HG03064 (cell line): ENCODE data around the gene GPR68.
"Not testable (repeated sequence)": the region's sequence is repeated elsewhere in the genome, so short reads cannot be mapped to it uniquely, and the experiment has no call there.

Experiments
- ATAC-seq: cut with Tn5 transposase; IDR thresholded peaks from one replicate; pipeline ENCODE4 v1.9.1; 2021; ENCODE audit warnings: low read depth; ENCODE audit not compliant: unreplicated experiment

GPR68 gene

DNA sequence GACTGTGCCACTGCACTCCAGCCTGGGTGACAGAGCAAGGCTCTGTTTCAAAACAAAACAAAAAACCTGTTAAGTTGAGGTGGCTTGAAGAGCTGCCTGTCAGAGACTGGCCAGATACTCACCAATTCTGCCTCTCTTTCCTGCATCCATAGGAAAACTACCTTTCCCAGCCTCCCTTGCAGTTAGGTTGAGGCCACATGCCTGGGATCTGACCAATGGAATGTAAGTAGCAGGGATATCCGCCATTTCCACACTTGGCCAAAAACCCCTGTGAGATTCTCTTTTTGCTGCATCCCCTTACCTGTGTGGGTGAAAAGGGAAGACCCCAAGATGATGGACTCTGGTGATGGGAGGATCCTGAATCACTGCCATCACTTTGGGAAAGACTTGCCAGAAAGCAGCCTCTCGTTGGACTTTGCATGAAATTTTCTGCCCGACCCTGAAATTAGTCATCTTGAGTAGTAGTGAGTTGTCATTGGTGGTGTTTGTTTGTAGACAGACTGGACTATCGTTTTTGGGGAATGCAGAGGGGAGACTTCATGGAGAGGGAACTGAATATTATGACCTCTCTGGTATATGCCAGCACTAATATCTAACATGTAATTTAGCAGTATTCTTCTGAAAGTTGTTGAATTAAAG is 14.0 kb downstream of the GPR68 start:
- ATAC-seq = no peak

DNA sequence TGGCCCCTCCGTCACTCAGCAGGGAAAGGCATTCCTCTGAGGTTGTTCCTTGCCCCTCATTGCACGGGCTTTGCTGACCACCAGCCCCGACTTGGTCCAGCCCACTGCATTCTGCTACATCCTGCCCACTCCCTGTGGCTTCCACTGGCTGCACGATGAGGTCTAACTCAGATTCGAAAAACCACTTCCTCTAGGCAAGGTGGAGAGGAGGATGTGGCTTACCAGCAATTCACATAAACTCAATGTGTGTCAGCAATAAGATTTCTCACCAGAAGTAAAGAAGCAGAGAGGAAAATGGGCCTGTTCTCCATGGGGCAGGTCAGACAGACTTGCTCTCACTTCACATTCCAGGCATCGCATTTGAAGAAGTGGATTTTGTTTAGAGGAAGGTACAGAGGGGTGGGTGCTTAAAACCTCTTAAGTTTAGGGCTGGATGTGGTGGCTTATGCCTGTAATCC is 14.7 kb downstream of the GPR68 start:
- peak; percentile 64 for ATAC-seq

DNA sequence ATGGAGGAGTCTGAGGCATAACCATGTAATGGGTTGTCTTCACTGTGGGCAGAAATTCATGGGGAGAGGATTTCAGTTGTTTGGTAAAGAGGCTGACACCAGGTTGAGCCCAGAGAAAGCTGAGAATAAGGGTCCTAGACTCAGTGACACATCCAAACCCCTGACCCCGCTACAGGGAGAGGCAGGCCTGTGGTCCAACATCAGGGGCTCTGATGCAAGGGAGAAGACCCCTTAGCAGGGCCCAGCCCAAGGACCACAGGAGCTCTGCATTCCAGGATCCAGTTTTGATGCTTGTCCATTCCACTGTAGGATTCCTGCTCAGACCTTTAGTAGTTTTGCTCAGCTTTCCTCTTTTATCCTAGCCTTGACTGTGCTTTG is 15.5 kb downstream of the GPR68 start:
- no peak for ATAC-seq

DNA sequence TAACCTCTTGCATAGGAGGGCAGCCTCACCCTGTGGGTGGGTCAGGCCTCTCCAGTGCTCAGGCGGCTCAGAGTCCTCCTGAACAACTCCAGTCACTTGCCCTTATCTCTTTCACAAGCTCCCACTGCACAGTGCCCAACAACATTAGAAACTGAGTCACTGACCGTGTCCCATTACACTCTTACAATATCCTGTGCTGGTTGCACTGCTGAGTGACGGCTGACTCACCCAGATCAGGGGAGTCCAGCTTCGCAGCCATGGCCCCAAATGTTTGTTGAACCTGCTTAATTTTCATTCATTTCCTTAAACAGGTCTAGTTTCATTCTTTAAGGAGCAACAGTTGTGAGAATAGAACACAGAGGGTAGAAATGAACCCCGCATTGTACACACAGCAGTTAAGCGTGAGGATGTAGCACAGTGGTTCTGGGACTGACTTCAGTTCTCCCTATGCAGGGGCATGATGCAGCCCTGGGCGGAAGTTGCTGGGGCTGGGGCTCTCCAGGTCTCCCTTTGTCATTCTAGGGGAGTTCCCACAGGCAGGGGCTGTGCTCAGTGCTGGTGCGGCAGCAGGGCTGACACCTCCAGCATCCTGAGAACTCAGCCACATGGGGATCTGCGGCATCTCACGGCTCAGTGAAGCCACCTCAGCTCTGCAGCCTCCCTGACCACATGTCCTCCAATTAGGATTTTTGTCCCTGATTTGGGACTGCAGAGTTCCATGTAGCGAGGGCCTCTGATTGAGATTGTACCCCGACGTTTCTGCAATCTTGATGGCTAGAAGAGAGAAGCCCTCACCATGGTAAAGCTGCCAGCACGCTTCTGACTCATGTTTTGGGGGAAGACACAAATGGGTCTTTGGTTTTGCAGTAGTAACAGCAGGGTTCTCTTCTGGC is 16.1 kb downstream of the GPR68 start:
- ATAC-seq = peak; percentile 71

DNA sequence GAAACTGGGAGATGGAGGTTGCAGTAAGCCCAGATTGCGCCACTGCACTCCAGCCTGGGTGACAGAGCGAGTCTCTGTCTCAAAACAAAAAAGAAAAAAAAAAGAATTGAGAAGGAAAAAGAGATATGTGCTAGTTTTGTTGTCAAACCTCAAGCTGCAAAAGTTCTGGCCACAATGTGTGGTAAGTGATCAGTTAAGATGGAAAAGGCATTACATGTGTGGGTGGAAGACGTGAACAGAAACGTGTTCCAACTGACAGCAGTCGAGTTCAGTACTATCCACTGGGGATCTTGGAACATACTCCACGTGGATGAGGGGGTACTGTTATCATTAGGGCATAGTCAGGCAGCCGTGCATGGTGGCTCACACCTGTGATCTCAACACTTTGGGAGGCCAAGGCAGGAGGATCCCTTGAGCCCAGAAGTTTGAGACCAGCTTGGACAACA is 17.3 kb downstream of the GPR68 start:
- ATAC-seq = no peak

DNA sequence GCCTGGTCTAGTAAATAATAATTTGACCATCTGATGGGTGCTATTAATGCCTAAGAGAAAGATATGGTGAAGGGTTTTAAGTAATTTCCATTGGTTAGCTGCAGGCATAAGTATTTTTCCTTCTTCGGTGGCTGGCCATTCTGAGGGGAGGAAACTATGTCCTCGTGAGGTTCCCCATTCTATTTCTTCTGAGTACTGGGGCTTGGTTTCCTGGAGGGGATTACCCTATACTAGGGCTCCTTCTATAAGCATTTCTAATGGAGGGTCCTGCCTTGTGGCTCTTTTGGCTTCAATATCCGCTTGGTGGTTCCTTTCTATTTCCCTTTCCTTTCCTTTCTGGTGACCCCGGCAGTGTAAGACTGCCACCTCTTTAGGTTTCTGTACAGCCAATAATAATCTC is 18.1 kb downstream of the GPR68 start:
- not testable (repeated sequence) for ATAC-seq

DNA sequence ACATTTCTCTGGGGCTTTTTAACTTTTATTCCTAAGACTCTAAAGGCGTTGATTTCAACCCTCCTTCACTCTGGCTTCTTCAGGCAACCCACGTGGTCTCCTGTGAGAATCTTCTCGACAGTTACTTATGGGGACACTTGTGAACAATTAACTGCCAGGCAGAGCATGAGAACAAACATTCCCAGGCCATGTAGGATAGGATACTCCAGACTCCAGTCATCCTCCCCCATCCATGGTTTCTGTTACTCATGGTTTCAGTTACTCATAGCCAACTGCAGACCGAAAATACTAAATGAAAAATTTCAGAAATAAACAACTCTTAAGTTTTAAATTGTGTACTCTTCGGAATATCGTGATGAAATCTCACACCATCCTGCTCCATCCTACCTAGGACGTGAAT is 19.5 kb downstream of the GPR68 start:
- ATAC-seq = no peak

DNA sequence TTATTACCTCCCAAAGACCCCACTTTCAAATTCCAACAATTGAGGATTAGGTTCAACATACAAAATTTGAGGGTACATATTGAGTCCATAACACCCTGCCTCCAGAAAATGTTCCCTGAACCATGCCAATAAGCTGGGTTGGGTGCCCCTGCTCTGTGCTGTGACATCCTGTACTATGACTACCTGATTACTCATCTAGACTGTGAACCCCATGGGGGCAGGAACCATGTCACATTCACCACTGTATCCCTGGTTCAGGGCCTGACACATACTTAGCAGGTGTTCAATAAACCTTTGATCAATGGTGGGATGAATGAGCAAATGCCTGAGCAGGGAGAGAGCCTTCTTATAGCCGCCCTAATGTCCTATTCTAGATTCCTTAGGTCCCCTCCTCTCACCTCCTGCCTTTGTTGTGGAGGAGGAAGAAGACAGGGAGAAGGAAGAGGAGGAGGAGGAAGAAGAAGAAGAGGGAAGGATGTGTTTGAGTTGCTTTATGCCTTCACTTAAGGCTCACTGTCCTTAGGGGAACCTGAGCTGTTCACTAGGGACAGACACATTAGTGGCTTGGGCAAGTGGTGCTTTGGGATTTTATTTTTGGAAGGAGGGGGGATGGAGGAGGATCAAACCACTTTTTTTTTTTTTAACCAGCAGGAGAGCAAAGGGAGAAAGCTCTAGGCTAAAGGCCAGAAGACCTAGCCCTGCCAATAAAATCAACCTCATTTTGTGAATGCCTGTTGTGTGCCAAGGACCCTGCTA is 21.3 kb downstream of the GPR68 start:
- ATAC-seq = no peak

DNA sequence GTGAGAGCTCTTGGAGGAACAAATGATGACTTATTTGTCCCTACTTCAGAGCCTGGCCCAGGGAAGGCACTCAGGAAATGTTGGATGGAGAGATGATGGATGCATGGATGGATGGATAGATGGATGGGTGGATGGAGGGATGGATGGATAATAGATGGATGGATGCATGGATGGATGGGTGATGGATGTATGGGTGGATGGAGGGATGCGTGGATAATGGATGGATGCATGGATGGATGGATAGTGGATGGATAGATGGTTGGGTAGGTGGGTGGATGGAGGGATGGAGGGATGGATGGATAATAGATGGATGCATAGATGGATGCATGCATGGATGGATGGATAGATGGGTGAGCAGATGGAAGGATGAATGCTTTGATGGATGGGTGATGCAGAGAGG is 23.2 kb downstream of the GPR68 start:
- no peak for ATAC-seq

DNA sequence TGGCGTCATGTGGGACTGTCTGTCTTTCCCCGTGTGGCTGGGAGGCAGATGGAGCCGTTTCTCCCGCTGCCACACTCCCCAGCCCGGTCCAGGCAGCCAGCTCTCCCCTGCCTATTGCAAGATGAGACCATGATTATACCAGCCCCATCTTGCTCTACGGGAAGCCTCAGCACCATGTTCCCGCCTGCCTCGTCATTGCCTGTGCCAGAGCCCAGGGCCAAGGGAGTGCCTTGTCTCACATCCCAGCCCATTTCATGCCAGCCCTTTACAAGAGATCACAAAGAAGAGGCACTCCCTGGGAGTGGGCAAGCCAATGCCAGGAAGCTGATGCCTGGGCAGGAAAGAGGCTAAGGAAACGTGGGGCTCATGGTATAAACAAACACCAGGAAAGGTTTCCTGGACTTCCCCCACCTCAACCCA is 23.9 kb downstream of the GPR68 start:
- ATAC-seq = no peak

DNA sequence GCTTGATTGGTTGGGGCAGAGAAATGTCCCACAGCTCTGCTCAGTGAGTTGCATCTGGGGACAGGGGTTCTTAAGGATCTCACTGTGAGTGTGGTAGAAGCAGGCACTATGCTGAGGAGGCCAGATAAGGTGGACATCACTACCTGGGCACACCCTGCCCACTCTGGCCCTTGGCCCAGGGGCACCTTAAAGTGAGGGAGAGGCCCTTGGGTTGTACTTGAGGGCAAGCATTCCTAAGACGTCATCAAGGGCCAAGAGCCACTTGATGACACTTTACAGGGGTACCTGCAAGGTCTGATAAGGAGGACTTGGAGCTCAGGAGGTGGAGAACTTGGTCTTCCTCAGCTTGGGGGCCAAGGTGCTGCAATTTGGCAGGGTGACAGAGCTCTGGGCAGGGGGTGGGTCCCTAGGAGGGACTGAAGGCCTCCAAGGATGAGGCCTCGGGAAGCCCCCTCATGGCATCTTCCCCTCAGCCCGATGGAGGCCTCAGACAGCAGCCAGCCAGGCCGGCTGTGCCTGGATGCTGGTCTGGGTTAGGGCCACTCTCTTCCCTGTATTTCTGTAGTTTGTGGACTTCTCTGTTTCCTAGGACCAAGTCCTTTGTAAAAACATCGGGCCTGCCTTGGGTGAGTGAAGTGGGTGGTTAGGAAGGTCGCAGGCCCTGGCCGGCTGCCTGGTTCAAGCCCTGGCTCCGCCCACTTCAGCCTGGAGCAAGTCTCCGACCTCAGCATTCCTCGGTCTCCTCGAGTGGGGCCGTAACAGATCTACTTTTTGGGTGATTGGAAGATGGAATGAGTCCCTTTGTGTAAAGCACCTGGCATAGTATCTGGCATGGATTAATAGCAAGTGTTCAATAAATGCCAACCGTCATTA is 24.8 kb downstream of the GPR68 start:
- ATAC-seq = no peak

DNA sequence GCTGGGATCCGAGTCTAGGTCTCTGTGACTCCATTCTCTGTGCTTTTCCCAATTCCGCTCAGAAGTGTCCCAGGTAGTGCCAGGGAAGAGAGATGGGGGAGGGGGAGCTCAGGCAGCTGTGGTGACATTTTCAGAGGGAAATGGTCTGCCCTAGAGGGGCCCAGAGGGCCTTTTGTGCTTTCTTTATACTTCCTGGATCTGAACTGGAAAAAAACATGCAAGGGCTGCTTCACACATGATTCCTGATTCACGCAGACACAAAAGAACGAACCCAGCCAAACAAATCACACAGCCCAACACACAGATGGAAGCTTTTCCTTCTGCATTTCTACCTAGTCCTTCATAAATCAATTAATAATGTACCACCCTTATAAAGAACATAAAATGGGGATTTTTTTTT is 26.5 kb downstream of the GPR68 start:
- no peak for ATAC-seq

DNA sequence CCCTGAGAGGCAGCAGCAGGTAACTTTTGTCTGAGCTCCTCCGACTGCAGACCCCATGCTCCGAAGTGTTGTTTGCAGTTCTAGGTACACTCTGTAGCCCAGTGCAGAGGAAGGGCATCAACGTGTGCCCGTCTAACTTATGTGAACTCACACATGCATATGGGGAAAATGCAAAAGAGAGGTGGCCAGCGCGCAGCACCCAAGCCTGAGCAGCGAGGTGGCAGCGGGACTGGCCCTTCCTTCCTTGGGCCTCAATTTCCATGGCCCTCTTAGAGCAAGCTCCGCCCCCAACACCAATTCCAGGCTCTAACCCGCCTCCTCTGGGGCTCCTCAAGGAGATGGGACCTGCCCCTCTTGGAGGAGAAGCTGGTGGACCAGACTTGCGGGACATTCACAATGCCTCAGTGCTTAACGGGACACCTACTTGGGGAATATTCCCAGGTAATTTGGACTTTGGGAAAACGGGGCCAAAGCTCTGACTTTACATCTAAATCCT is 27.7 kb downstream of the GPR68 start:
- ATAC-seq = no peak

DNA sequence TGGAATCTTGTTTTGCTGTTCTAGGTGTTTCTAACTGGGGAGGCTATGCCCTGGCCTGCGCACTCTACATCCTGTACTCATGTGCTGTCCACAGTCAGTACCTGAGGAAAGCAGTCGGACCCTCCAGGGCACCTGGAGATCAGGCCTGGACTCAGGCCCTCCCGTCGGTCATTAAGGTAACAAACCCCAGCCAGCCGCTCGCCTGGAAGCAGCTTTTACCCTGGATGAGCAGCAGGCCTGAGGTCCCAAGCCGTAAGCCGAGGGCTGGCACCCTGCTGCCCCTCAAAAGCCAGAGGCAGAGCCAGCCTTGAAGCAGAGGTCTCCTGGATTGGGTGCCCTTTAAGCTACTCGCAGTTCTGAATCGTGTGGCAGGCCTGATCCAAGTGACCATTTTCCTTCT is 29.1 kb downstream of the GPR68 start:
- ATAC-seq = no peak

DNA sequence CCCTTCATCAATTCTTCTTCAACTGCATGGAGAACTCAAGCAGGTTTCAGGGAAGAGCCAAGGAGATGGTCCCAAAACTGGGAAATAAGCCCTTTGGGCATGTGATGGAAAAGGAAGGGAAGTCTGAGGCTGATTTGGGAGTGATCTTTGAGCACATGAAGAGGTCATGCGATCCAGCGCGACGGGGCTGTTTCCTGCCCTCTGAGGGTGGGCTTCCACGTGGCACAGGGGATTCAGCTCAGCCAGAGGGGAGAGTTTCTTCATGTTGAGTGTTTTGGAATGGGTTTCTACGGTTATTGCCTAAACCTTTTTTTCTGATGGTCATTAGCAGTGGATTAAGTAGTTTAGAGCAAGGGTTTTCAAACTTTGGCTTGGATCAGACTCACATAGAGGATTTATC is 30.2 kb downstream of the GPR68 start:
- ATAC-seq = no peak

DNA sequence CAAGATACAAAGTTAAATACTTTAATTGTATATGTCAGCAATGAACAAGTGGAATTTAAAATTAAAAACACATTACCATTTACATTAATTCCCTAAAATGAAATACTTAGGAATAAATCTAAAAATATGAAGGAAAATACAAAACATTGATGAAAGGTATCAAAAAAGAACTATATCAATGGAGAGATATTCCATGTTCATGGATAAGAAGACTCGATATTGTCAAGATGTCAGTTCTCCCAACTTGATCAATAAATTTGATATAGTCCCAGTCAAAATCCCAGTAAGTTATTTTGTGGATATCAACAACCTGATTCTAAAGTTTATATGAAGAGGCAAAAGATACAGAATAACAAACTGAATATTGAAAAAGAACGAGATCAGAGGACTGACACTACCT is 33.5 kb downstream of the GPR68 start:
- ATAC-seq = no peak

DNA sequence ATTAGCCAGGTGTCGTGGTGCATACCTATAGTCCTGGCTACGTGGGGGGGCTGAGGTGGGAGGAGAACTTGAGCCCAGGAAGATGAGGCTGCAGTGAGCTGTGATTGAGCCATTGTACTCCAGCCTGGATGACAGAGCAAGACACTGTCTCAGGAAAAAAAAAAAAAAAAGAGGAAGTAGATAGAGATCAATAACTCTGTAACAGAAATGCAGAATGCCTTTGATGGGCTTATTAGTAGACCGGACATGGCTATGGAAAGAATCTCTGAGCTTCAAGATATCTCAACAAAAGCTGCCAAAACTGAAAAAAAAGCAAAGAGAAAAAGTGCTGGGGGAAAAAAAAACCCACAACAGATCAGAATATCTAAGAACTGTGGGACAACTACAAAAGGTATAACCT is 37.5 kb downstream of the GPR68 start:
- no peak for ATAC-seq

DNA sequence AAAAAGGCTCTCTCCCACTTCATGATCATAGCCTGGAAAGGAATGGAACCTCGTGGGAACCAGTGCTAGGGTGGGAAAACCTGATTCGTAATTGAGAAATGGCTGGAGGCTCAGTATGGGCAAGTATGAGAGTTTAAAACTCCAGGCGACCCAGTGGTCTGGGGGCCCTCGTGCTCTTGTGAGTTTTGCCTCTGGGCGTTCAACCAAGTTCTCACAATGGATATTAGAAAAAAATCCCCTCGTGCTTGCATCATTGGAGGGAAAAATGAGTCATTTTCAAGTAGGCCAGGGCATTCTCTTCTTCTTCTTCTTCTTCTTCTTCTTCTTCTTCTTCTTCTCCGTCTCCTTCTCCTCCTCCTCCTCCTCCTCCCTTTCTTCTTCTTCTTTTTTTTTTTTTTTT is 39.0 kb downstream of the GPR68 start:
- no peak for ATAC-seq

DNA sequence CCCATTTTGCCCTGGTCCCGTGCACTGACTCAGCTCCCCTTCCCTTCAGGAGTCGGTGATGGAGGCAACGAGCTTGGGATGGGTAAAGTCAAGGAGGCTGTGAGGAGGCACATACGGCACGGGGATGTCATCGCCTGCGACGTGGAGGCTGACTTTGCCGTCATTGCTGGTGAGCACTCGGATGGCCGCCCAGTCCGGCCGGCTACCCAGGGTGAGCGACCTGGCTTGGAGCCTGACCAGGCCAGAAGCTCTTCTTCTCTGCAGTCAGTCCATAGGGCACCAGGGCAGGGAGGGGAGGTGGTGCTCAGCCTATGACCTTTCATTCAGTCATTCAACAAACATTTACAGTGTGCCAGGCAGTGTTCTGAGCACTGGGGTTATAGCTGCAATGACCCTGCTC is 39.8 kb downstream of the GPR68 start:
- ATAC-seq = no peak
